Tibial nerve (tissue), 4 donors: Measurements from ENCODE around the gene KCNIP3. TPM values are rescaled to one million over a fixed set of nuclear protein-coding genes. Genes with fewer than 3 reads are reported as not detected.

Source experiments
- DNase-seq, 2 donors: peaks; one replicate each; pipeline ENCODE4 v3.0.0-alpha.2; 2019; ENCODE audit warnings: low spot score in 2 of 2
- H3K27ac ChIP-seq, 4 donors: fragments of 200-600 bp; sonication (generic) in 3 of 4; one replicate each; pipeline ENCODE4 v1.5.1; 2017 to 2019; ENCODE audit warnings: mild to moderate bottlenecking in 1 of 4
- H3K27me3 ChIP-seq, 2 donors: fragments of 200-600 bp; sonication (generic) in 1 of 2; one replicate each; pipeline versions ENCODE4 v1.5.1 to v1.6.0; 2017 to 2019
- H3K36me3 ChIP-seq, 3 donors: fragments of 200-600 bp; sonication (generic); one replicate each; pipeline ENCODE4 v1.5.1; 2018 to 2019
- H3K4me1 ChIP-seq, 4 donors: fragments of 200-600 bp; sonication (generic) in 3 of 4; one replicate each; pipeline ENCODE4 v1.5.1; 2017 to 2019
- H3K4me3 ChIP-seq, 4 donors: fragments of 200-600 bp; sonication (generic) in 3 of 4; one replicate each; pipeline ENCODE4 v1.5.1; 2017 to 2019; ENCODE audit warnings: mild to moderate bottlenecking in 1 of 4, moderate library complexity in 1 of 4
- H3K9me3 ChIP-seq, 4 donors: fragments of 200-600 bp; sonication (generic) in 3 of 4; one replicate each; pipeline ENCODE4 v1.5.1; 2017 to 2019
- EP300 ChIP-seq, 2 donors: sonication (generic); formaldehyde crosslinking; IDR thresholded peaks; one replicate each; pipeline ENCODE4 v1.6.1; 2017; ENCODE audit warnings: antibody characterized with exemption in 2 of 2, mild to moderate bottlenecking in 1 of 2
- POLR2A ChIP-seq, 2 donors: fragments of 450-650 bp; IDR thresholded peaks; one replicate each; pipeline ENCODE4 v1.6.1; 2017; ENCODE audit warnings: antibody characterized with exemption in 2 of 2, mild to moderate bottlenecking in 2 of 2, moderate library complexity in 2 of 2
- WGBS, 2 donors: methylation state at CpG; one replicate each; pipeline ENCODE4 v1.1.5; 2018; 5-methylcytosine and 5-hydroxymethylcytosine counted together
- total RNA-seq, 4 donors: library from RNA; depleted of rRNA; stranded (reverse); fragments of >200 nt; gene quantifications; one replicate each; pipeline ENCODE4 v1.1.0, GENCODE V29; 2016
- TF ChIP-seq, protein P1 (sequence below), 5 experiments: fragments of 200-600 bp in 3 of 5; fragments of 450-650 bp in 2 of 5; sonication (generic) in 3 of 5; IDR thresholded peaks; one replicate each; pipeline ENCODE4 v1.5.1; 2016 to 2019; ENCODE audit warnings: antibody characterized with exemption in 5 of 5, mild to moderate bottlenecking in 3 of 5, moderate library complexity in 2 of 5

KCNIP3 gene
- total RNA-seq, 4 donors from 2014 or later, result 35.1 to 90.8 (median 50.2) TPM

DNA sequence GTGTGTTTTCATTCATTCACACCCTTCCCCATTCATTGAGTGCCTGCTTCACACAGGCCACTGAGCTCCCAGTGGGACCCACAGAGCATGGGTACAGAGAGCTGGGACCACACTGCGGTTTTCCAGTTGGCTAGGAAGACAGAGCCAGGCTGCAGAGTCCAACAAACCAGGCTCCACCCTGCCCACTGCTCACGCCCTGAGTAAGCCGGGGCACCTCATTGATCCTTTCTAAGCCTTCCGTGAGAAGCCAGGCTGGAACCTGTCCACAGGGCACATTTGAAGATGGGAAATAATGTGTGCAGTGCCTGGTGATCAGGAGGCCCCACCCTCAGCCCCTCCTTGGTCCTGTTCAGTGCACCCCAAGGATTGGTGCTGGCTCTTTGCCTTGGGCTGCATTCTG is 13.5 kb downstream of the KCNIP3 start:
- no peaks in the 10 kb centered on the region for H3K9me3 ChIP-seq
- H3K36me3 ChIP-seq, result no peaks in the 10 kb centered on the region
- no peaks in the 10 kb centered on the region for H3K4me1 ChIP-seq
- 75 to 90% methylated on average over 3 to 4 of the region's 4 CpGs for WGBS, 2 donors
- TF ChIP-seq POLR2A (IDR thresholded peaks at IDR 0.05), result no peak
- TF ChIP-seq, protein P1, sequence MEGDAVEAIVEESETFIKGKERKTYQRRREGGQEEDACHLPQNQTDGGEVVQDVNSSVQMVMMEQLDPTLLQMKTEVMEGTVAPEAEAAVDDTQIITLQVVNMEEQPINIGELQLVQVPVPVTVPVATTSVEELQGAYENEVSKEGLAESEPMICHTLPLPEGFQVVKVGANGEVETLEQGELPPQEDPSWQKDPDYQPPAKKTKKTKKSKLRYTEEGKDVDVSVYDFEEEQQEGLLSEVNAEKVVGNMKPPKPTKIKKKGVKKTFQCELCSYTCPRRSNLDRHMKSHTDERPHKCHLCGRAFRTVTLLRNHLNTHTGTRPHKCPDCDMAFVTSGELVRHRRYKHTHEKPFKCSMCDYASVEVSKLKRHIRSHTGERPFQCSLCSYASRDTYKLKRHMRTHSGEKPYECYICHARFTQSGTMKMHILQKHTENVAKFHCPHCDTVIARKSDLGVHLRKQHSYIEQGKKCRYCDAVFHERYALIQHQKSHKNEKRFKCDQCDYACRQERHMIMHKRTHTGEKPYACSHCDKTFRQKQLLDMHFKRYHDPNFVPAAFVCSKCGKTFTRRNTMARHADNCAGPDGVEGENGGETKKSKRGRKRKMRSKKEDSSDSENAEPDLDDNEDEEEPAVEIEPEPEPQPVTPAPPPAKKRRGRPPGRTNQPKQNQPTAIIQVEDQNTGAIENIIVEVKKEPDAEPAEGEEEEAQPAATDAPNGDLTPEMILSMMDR (IDR thresholded peaks at IDR 0.05), result no peak
- TF ChIP-seq EP300 (IDR thresholded peaks at IDR 0.05), result no peak
- H3K27ac ChIP-seq, result no peak overlapping the region
- H3K27me3 ChIP-seq, result peaks cover 0 to 8% of the 10 kb centered on the region in 2 donors
- DNase-seq, result no peak
- no peak overlapping the region for H3K4me3 ChIP-seq

DNA sequence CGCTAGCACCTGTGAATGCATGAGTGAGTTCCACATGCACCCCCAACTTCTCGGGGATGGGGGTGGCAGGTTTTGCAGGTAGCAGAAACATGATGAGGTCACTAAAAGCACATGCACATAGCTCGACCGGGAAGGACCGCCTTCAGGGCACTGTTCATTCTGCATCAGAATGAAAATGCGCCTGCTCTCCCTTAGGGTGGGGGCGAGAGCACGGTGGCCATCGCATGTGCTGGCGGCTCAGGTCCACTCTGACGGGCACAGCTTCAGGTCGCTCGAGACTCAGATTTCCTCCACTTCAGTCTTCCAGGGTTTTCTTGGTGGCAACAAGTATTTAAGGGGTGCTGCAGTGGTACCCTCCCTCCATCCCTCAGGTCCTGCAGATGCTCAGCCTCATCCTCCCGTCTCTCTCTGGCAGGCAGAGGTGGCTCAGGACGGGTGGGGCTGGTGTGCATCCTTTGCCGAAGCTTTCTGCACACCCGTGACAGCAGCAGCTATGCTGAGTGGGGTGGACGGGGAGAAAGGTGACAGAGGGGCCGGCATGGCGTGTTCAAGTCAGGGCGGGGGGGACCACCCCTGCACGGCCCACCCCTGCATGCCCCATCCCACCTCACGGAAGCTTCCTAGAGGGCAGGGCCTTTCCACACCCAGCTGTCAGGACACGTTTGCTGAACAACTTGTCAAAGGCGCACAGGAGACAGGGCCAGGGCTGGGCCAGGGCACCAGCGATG is 14.8 kb downstream of the KCNIP3 start:
- 83 to 84% methylated on average over 18 to 26 of the region's 26 CpGs for WGBS, 2 donors
- Histone ChIP-seq H3K4me1 (no peaks in the 10 kb centered on the region), H3K36me3 (no peaks in the 10 kb centered on the region), H3K4me3 (no peak overlapping the region), H3K27ac (no peak overlapping the region), H3K27me3 (peaks cover 0 to 8% of the 10 kb centered on the region in 2 donors), H3K9me3 (no peaks in the 10 kb centered on the region)
- no peak for DNase-seq
- TF ChIP-seq EP300 (IDR thresholded peaks at IDR 0.05), result no peak
- TF ChIP-seq, protein P1 (IDR thresholded peaks at IDR 0.05), result no peak
- TF ChIP-seq POLR2A (IDR thresholded peaks at IDR 0.05), result no peak

DNA sequence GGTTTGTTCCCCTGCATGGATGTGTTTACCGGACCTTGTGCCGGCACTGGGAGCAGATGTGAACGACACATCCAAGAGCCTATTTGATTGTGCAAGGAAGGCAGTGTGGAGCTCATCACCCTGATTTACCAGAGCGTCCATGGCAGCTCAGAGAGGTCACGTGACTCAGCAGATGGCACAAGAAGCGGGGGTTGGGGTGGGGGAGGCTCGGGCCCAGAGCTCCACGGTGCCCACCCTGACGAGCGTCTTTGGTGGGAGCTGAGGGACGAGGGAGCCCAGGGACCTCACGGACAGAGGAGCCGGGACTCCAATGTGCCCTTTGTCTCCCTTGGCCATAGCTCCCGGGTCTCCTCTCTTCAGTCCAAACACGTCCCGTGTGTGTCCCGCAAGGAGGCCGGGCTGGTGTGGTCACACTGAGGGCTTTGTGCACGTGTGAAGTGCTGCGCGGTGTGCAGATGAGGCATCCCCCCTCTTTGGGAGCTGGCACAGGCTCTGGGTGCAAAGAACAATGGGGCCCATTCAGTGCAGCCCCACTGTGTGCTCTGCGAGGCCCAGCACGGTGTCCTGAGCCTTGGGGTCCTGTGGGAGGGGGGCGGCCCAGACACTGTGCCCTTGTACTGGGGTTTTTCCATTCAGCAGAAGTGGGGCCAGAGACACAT is 15.5 kb downstream of the KCNIP3 start:
- Histone ChIP-seq H3K36me3 (no peaks in the 10 kb centered on the region), H3K4me1 (no peaks in the 10 kb centered on the region), H3K4me3 (no peak overlapping the region), H3K9me3 (no peaks in the 10 kb centered on the region), H3K27ac (no peak overlapping the region), H3K27me3 (peaks cover 0 to 8% of the 10 kb centered on the region in 2 donors)
- TF ChIP-seq, protein P1 (IDR thresholded peaks at IDR 0.05), result no peak
- TF ChIP-seq EP300 (IDR thresholded peaks at IDR 0.05) (no peak), POLR2A (IDR thresholded peaks at IDR 0.05) (no peak)
- no peak for DNase-seq
- 56 to 63% methylated on average over 14 to 15 of the region's 24 CpGs for WGBS, 2 donors

DNA sequence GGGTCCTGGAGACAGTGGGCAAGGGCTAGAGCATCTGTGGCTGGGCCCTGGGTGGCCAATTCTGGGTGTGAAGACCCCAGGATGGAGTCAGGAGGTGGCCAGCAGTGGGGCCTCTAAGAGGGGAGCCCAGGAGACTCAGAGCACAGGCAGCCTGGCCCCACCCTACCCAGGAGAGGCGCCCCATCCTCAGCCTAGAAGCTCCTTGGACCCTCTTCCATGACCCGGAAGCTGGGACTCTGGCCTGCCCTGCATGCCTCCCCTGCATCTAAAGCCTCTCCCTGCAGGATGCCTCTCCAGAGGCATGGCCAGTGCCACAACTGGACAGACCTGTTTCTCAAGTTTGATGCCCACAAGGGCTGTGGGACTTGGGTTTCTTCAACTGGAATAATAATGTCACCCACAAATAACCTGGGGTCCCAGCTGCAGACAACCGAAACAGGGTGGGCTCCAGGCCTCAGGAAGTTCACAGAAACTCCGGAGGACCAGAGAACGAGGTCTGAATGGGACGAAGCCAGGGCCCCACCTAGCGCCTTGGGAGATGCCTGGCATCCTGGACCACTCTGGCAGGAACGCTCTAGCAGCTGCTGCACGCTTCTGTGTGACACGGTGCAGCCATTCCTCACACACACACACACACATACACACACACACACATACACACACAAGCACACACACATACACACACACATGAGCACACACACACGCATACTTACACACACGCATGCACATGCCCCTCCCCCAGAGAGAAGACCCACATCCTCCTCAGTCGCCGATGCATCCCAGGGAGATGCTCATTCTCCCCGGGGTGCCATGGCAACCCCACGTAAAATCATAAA is 16.4 kb downstream of the KCNIP3 start:
- Histone ChIP-seq H3K27me3 (peaks cover 0 to 8% of the 10 kb centered on the region in 2 donors), H3K36me3 (no peaks in the 10 kb centered on the region), H3K4me3 (no peak overlapping the region), H3K27ac (no peak overlapping the region), H3K4me1 (no peaks in the 10 kb centered on the region), H3K9me3 (no peaks in the 10 kb centered on the region)
- no peak for DNase-seq
- WGBS, 2 donors, result 86% methylated on average over 16 of the region's 16 CpGs
- no peak for TF ChIP-seq POLR2A (IDR thresholded peaks at IDR 0.05)
- TF ChIP-seq, protein P1 (IDR thresholded peaks at IDR 0.05), result no peak
- TF ChIP-seq EP300 (IDR thresholded peaks at IDR 0.05), result no peak
